Psoas muscle (tissue), 8 donors: ENCODE measurements around the gene HIBADH. TPM values are rescaled to one million over a fixed set of nuclear protein-coding genes. Genes with fewer than 3 reads are reported as not detected.

Source experiments
- ATAC-seq, 4 donors: fragments of 200-7000 bp; cut with Tn5 transposase; one replicate each; pipeline ENCODE4 v1.9.1; 2020; ENCODE audit warnings: moderate library complexity in 3 of 4, mild to moderate bottlenecking in 2 of 4
- DNase-seq, 2 donors: peaks; one replicate each; pipeline ENCODE4 v3.0.0-alpha.2; 2020
- H3K27ac ChIP-seq: fragments of 200-600 bp; one replicate; pipeline ENCODE4 v1.8.0; 2022
- H3K27me3 ChIP-seq, 3 donors: fragments of 200-600 bp in 1 of 3; one replicate each; pipeline versions ENCODE4 v1.6.1 to v1.8.0; 2013 to 2022; ENCODE audit warnings: low read length in 2 of 3, mild to moderate bottlenecking in 2 of 3, moderate library complexity in 1 of 3; ENCODE audit not compliant: insufficient read depth in 3 of 3
- H3K36me3 ChIP-seq, 2 donors: fragments of 200-600 bp in 1 of 2; one replicate each; pipeline versions ENCODE4 v1.6.1 to v1.8.0; 2013 to 2022; ENCODE audit warnings: low read depth in 1 of 2, mild to moderate bottlenecking in 1 of 2, moderate library complexity in 1 of 2; ENCODE audit not compliant: insufficient read depth in 1 of 2
- H3K4me1 ChIP-seq: fragments of 200-600 bp; one replicate; pipeline ENCODE4 v1.8.0; 2022
- H3K4me3 ChIP-seq: fragments of 200-600 bp; one replicate; pipeline ENCODE4 v1.8.0; 2022; ENCODE audit warnings: mild to moderate bottlenecking
- H3K9me3 ChIP-seq: fragments of 200-600 bp; one replicate; pipeline ENCODE4 v1.8.0; 2022
- CTCF ChIP-seq: fragments of 200-600 bp; IDR thresholded peaks from one replicate; pipeline ENCODE4 v1.8.0; 2022; ENCODE audit warnings: antibody characterized with exemption
- WGBS, 3 donors: extraction: QIAGEN DNeasy Blood & Tissue Kit; methylation state at CpG; one replicate each; pipeline versions ENCODE4 v1.1.6 to v1.1.7; 2013; 5-methylcytosine and 5-hydroxymethylcytosine counted together
- intact Hi-C, 2 donors: fragments of 100-400 bp; cut with DNase I; formaldehyde crosslinking; loops; one replicate each; pipeline versions ENCODE4 v1.11.0 to v1.14.2; 2022
- polyA plus RNA-seq, 3 donors: library from polyadenylated mRNA; stranded (reverse); fragments of 200-250 nt; gene quantifications; one replicate each; pipeline ENCODE4 v1.2.3, GENCODE V29; 2013
- total RNA-seq, 4 donors: library from RNA; stranded (reverse); fragmentation: NEBNext Ultra II Directional in 2 of 4; extraction: Animal tissue kit (Norgen Biotek cat#: 25700) in 2 of 4; gene quantifications; one replicate each; pipeline versions ENCODE4 v1.2.1 to v1.2.4, GENCODE V29; 2021 to 2023
- donor health status: healthy with polysubstance abuse.
- donor health status: DM: no; HTN: no; CAD: no; lungs with moderate emphysema.
- donor health status: Bipolar disorder and iron deficiency.
- donor health status: healthy.
- donor health status: DM: yes; HTN: yes; CAD: no.
- donor health status: DM: no; HTN: no; CAD: no.
- donor health status: DM: no; HTN: no; CAD: no.
- donor health status: DM: yes; HTN: yes; CAD: no.

The HIBADH gene
- total and polyA plus RNA-seq, 7 donors, result 25.2 to 67.7 (median 44.5) TPM

DNA sequence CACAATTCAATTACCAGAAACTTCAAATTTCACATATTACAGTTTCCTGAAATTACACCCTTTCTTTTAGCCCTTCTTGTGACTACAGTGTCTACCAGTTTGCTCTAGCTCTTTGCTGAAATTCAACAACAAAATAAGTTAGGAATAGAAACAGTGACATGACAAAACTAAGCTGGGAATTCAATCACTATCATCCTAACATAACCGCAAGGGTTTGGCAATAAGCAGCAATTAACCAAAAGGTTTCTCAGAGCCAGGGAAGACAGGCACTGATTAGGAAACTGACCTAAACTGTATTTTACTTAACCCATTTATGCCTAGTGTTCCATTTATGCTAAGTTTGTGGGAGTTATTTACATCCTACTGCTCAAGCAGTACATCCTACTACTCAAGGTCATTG is 31.3 kb downstream of the HIBADH start:
- Histone ChIP-seq H3K36me3 (peaks cover 0 to 36% of the 10 kb centered on the region in 2 donors), H3K4me3 (no peak overlapping the region), H3K27me3 (no peaks in the 10 kb centered on the region), H3K9me3 (no peaks in the 10 kb centered on the region), H3K4me1 (peaks cover 3% of the 10 kb centered on the region), H3K27ac (no peak overlapping the region)
- intact Hi-C loops, result no loop called here
- no peak for DNase-seq
- no peak for ATAC-seq
- 83 to 91% (median 88%) methylated on average over 1 of the region's 1 CpG for WGBS, 3 donors
- no peak for TF ChIP-seq CTCF

GRCh38 chr7:27627146-27627545 is 35.5 kb downstream of the HIBADH start:
- 96 to 100% (median 100%) methylated on average over 1 of the region's 1 CpG for WGBS, 3 donors
- intact Hi-C loops, result no loop called here
- Histone ChIP-seq H3K4me3 (no peak overlapping the region), H3K4me1 (no peaks in the 10 kb centered on the region), H3K36me3 (peaks cover 0 to 35% of the 10 kb centered on the region in 2 donors), H3K9me3 (peaks cover 3% of the 10 kb centered on the region), H3K27ac (no peak overlapping the region), H3K27me3 (no peaks in the 10 kb centered on the region)
- DNase-seq (no peak), ATAC-seq (no peak)
- no peak for TF ChIP-seq CTCF

GRCh38 chr7:27619492-27619891 is 43.2 kb downstream of the HIBADH start:
- Histone ChIP-seq H3K4me3 (no peak overlapping the region), H3K27me3 (no peaks in the 10 kb centered on the region), H3K9me3 (peaks cover 24% of the 10 kb centered on the region), H3K4me1 (no peaks in the 10 kb centered on the region), H3K27ac (no peak overlapping the region), H3K36me3 (peaks cover 0 to 8% of the 10 kb centered on the region in 2 donors)
- intact Hi-C loops, result no loop called here
- DNase-seq (no peak), ATAC-seq (no peak)
- WGBS, 3 donors, result 0 to 52% (median 0%) methylated on average over 1 of the region's 1 CpG
- TF ChIP-seq CTCF, result no peak

- WGBS, 3 donors, result 86 to 92% (median 87%) methylated on average over 9 of the region's 9 CpGs
- H3K4me3 ChIP-seq, result no peak overlapping the region
- intact Hi-C loops, result no loop called here
- TF ChIP-seq CTCF, result no peak
- peaks cover 24% of the 10 kb centered on the region for H3K9me3 ChIP-seq
- H3K4me1 ChIP-seq, result no peaks in the 10 kb centered on the region
- H3K27ac ChIP-seq, result no peak overlapping the region
- ATAC-seq (no peak), DNase-seq (no peak)
- peaks cover 0 to 8% of the 10 kb centered on the region in 2 donors for H3K36me3 ChIP-seq
- no peaks in the 10 kb centered on the region for H3K27me3 ChIP-seq
These were observed 44.9 kb downstream of the HIBADH start for GRCh38 chr7:27617651-27618381.
